Right hindlimb (tissue), 1 donor: ENCODE data around the gene MRNIP.
A peak's percentile ranks its signal among the peaks of the same experiment; 100 is the strongest.

ENCODE experiments used
- DNase-seq: peaks from one replicate; pipeline ENCODE4 v3.0.0-alpha.2; 2018

Gene MRNIP, protein sequence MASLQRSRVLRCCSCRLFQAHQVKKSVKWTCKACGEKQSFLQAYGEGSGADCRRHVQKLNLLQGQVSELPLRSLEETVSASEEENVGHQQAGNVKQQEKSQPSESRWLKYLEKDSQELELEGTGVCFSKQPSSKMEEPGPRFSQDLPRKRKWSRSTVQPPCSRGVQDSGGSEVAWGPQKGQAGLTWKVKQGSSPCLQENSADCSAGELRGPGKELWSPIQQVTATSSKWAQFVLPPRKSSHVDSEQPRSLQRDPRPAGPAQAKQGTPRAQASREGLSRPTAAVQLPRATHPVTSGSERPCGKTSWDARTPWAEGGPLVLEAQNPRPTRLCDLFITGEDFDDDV

DNA sequence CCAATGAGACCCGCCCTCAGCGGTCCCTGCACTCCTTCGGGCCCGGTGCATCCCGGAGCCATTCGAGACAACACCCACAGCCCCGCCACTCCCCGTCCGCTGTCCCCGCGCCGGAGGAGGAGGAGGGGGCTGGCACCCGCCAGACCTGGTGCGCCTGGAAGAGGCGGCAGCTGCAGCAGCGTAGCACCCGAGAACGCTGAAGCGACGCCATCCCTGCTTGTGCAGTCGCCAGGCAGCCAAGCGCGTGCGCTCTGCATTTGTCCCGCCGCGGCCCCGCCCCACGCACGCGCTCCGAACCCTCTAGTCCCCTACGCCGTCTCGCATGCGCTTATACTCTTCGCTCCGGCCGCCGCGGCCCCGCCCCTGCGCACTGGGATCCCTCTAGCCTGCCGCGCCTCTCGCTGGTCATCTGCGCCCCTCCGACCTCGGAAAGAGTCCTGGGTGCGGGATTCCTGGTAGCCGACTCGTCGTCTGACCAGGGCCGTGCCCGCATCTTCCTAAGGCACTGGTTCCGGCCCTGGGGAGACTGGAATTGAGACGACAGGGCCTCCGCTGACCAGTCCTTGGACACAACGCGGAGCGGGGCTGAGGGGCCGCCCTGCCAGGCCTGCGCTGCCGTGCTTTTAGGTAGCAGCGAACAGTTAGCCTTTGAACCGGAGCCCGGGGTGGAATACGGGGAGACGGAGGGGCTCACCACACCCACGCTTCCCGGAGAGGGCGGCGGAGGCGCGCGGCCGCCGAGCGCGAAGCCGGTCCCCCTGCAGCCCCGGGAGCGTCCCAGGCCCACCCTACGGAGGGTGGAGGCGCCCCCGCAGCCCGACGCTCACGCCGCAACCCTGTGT, at the start of gene MRNIP:
MRNIP (minus strand) TSS at position 232 of the 842 bp plus-strand sequence; CDS start at position 211, 21 bp downstream.
- peak; percentile 98 for DNase-seq

DNA sequence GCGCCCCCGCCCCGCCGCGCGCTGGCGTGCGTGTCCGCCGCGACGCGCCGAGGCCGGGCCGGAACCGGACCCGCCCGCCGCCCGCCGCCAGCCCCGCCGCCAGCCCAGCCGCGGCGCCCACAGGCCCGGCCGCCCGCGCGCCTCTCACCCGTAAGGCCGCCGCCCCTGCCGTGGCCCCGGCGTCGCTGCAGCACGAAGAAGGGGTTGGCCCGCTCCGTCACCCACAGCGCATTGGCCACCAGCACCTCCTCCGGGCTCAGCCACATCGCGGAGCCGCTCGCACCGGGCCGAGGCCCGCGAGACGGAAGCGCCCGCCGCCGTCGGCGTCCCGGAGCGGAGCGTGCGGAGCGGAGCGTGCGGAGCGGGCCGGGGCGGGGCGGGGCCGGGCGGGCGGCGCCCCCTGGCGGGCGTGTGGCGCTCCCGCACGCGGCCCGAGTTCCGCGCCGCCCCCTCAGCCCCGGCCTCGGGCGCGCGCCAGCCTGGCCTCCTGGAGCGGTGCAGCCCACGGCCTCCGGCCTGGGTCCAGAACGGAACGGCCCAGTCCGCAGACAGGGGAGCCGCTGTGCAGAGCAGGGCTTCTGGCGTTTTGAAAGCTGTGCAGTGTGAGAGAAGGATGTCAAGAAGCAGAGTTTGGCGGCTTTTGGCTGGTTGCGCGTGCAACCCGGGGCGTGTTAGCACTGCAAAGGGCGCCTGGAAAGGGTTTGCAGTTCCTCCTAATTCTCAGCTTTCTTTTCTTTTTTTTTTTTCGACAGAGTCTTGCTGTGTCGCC, 49.1 kb upstream of the MRNIP start, which contains the start of gene TBC1D9B:
TBC1D9B (minus strand) TSS at position 342 of the 769 bp plus-strand sequence; CDS start at position 266, 76 bp downstream.
- peak; percentile 80 for DNase-seq

DNA sequence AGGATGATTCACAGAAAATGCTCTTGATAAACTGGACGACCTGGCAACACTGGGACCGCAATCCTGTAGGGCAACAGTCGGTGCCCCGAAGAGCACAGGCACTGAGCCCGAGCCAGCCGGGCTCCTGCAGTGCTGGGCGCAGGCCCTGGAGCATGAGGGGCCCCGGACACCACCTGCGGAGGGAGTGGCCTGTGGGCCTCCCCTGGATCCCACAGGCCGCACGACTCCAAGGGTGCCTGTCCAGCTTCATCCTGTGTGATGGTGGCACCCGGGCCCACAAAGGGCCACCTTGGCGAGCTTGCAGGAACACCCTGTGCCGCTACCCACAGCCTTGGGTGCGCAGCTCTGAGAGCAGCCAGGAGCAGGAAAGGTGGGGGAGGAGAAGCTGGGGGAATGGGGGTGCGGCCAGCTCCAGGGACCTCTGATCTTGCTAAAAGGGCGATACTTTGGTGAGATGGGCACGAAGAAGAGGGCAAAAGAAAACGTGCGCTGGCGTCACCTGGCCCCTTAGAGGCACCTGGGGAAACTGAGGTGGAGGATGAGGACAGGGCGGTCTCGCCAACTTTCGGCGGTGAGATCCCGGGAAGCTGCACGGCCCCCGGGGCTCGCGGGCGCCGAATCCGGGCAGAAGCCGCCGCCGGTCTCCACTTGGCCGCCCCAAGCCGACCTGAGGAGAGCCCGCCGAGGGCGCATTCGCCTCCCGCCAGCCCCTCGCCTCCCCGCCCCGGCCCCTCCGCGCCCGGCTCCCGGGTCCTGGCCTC, 48.4 kb upstream of the MRNIP start:
- DNase-seq: no peak

DNA sequence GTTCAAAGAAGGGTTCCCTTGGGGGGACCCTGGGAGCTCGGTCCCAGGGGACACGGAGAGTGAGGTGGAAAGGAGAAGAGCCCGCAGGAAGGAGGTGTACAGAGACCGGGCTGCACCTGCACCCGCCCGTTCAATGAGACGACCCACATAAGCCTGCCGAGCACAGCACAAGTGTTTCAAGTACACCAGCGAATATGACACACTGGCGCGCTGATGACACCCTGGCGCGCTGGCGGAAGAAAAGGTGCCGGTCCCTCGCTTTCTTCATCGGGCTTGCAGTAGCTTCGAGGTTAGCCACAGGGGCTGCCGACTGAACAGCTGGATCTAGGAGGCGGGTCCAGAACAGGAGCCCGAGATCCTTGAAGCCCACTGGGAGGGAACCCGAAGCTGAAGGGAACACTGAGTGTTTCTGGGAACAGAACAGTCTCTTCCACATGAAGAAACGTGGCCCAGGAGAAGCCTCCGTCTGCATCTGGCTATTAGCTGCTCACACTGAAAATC, 47.7 kb upstream of the MRNIP start:
- no peak for DNase-seq

DNA sequence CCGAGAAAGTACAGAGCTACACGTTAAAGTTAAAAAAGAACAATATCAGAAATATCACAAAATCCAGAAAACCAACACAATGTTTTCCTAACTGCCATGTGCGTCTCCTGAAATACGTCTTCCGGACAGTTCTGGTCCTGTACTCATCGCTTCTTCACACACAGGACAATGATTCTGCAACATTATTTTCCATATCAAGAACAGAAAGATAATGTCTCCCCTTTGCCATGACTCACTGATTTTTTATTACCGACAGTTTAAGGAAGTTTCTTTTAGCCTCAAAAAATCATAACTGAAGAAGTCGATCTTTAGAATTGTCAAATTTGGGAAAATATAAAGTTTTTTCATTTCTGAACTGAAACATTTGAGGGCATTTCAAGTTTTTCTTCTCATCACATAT, 46.5 kb upstream of the MRNIP start:
- no peak for DNase-seq

DNA sequence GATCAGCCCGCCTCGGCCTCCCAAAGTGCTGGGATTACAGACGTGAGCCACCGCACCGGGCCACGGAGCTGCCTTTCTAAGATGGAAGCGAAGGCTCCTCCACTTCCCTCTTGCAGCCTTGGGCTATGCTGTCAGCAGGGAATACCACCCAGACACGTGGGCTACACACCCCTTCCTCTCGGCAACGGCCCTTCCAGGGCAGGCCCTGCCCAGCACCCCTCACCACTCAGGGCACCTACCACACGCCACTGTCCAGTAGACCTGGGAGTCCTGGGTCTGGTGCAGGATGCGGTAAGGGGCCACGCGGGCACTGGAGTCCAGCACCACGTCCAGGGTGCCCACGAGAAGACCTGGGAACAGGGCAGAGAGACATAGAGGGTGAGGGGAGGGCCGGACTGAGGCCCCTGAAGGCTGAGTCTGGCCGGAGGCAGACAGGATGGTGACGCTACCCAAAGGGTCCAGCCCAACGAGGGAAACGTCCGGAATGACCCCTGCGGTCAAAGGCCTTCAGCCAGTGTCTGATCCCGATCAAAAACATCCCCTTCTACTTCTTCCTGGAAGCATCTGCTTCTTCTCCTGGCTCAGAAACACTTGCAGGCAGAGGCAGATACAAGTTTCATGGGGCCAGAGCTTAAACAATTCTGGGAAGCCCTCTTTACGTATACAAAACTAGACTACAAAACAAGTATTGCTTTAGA, 46.0 kb upstream of the MRNIP start:
- DNase-seq: no peak

DNA sequence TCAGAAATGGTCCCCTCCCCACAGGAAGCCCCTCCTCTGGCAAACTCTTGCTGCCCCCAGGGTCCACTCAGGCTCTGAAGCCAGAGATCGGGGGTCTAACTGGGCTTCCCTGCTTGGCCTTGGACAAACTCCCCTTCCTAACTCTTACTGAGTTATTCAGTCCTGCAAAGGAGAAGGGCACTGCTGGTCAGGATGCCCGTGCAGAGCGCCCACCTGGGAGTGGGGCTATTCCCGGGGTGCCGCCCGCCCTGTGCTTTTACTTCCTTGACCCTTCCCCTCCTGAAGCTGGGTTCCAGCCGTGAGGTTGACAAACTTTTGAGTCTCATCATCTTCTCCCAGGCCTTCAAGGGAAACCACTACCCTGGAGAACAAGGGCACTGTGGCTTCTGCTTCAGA, 44.1 kb upstream of the MRNIP start:
- no peak for DNase-seq

DNA sequence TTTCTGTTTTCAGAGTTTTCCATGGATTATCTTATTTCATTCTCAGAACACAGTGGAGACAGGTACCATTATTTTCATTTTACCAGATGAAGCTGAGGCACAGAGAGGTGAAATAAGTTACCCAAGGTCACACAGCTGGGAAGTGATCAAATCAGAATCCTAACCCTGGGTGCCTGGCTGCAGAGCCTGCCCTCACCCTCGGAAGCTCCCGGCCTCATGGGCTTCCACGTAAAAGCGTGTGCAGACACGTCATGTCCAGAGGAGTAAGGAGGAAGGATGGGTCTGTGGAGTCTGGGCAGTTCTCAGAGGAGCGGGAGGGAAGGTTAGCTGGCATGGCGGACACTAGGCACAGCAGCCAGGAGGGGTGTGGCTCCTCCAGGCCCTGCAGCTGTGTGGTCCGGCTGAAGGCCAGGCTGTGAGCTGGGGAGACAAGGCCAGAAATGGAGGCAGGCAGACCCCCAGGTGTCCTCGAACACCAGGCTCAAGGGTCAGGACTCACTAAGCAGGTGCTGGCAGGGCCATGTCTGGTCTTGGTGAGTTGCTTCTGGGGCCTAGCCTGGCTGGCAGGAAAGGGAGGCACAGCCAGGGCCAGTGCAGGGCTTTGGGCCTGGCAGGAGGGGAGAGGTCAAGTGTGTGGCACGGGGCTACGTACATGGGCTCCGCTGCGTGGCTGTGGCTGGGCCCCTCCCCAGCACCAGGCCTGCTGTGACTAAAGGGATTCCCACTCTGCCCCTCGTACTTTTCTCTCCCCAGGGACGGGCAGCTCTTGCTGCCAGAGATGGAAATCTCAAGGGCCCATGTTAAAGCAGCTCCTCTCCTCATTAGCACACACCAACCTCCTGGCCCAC, 43.5 kb upstream of the MRNIP start:
- no peak for DNase-seq

DNA sequence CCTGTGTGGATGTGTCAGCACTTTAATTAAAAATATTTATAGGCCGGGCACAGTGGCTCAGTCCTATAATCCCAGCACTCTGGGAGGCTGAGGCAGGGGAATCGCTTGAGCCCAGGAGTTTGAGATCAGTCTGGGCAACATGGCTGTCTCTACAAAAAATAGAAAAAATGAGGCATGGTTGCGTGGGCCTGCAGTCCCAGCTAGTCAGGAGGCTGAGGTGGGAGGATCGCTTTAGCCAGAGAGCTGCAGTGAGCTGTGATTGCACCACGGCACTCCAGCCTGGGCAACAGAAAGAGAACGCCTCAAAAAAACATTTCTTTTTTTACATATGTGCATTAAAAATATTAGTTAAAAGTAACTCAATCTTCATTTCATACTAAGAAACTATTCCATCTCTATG, 42.8 kb upstream of the MRNIP start:
- no peak for DNase-seq

DNA sequence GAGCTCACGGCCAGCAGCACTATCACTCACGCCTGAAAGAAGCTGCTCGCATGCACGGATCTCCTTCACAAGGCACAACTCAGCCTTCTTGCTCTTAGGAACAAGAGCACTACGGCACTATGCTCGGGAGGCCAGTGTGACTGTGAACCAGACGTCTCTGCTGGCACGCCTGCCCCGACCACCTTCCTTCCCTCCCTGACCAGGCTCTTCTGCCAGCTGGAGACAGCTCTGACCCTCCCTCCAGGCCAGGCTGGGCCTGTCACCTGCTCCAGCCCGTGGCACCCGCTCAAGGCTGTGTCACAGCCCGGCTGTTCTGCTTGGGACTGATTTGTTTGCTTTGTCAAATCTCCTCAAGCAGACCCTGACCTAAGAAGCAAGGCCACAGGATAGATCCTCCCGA, 42.1 kb upstream of the MRNIP start:
- DNase-seq: no peak

DNA sequence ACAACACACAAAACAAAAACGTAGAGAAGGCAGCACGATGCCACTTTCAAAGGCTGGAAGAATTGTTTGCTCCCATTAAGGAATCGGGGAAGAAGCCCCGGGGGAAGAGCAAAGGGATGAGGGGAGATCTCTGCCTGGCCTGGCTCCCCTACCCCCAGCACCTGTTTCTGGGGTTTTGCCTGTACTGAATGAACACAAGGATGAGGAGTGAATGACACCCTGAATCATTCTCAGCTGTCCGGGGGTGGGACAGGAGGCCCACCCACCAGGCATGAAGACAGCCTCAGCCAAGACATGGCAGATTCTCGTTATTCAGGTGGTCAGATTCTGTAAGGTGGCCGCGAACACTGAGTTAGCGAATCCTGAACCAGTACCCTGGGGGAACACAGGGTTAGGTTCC, 41.6 kb upstream of the MRNIP start:
- no peak for DNase-seq

DNA sequence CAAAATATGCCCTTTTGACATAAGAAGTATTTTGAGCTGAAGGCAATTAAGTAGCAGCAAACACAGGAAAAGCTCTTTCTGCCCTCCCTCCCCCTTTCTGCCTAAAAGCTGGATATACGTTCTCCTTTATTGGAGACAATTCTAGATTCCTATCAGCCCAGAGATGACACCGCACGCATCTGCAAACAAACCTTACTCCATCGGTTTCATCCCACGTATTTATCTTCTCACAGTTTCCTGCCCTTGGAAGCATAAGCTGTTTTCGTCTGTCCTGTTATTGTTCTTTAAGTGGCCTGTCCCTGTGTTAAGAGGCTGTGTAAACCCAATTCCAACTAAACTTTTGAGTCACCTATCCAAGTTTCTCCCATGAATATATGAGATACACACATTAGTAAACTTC, 37.2 kb upstream of the MRNIP start:
- DNase-seq: no peak

DNA sequence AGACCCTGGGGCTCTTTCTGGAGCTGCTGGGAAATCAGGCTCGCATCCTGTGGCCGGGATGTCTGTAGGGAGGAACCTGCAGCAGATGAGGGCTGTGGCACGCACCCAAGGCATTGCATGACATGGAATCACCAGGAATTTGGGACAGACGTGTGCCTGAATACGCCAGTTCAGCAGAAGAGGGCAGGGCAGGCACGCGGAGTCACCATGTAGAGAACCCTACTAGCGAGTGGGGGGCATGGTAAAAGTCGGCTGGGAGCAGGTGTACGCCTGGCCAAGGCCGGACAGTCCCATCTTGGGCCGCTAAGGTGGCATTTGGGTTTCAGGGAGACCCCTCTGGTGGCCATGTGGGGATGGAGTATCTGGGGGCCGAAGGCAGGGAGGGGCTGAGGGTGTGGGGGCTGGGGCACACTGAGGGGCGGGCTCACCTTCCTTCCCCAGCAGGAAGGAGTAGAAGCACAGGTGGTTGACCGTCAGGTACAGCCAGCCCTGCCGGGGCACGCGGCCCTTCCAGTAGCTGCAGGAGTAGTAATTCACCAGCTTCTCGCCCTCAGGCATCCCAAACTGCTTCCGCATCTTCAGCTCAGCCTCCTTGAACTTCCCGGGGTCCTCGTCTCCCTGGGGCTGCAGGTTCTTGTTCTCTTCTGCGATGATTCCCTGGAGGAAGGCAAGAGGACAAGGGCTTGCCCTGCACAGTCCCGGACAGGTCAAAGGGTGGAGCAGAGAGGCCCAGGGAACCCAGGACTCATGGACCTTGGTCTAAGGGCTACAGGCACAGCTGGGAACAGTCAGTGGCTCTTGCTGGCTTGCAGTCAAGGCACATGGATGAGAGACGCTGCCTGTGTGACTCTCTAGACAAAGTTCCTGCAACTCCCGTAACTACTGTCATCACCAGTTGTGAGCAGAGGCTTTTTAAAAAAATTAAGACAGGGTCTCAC, 35.6 kb upstream of the MRNIP start:
- DNase-seq: no peak

DNA sequence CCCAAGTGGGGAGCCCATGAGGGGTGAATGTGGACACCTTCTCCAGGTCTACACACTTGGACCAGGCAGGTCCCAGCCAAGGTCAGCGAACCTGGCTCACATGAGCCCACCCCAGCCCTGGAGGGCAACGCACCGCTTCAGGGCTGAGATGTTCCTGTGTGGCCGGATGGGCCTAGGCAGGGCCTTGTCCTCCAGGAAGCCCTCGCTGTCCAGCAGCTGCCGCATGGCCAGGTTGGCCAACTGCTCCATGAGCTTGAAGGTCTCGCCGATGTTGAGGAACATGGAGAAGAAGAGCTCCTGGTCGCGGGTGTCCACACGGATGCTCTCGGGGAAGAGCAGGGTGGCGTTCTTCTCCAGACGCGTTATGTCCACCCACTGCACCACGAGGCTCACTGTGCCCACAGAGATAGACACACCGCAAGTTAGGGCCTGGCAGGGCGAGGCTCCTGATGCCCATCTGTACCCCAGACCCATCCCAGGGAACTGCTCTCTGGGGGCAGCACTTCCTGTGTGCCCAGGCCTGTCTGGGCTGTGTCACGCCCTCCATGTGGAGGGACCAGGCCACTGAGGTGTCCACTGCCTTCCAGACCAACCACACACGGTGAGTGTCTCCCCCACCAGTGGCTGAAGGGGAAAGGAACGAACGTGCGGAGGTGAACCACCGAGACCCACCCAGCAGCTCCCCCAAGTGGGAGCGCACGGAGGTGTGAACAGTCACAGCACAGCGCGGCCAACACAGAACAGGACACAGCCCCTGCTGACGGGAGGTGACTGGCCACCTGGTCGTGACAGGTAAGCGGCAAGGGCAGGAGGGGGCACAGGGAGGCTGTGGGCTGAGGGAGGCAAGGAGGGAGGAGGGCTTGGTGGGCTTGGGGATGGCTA, 34.7 kb upstream of the MRNIP start:
- DNase-seq: no peak

DNA sequence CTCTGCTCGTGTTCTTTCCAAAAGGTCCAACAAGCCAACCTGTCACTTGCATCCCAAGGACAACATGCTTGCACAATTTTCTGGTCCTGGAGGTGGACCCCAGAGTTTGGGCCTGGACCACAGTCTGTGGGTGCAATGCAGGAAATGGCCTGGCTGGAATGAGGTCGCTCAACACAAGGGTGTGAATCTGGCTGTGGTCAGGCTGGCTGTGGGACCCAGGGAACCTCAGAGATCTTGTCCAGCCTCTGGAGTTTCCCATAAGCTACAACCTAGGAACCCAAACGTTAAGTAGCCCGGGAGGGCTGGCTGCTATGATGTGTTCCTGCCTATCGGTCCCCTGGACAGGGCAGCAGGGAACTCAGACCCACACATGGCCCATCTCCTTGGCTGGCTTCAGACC, 33.6 kb upstream of the MRNIP start:
- DNase-seq: no peak

DNA sequence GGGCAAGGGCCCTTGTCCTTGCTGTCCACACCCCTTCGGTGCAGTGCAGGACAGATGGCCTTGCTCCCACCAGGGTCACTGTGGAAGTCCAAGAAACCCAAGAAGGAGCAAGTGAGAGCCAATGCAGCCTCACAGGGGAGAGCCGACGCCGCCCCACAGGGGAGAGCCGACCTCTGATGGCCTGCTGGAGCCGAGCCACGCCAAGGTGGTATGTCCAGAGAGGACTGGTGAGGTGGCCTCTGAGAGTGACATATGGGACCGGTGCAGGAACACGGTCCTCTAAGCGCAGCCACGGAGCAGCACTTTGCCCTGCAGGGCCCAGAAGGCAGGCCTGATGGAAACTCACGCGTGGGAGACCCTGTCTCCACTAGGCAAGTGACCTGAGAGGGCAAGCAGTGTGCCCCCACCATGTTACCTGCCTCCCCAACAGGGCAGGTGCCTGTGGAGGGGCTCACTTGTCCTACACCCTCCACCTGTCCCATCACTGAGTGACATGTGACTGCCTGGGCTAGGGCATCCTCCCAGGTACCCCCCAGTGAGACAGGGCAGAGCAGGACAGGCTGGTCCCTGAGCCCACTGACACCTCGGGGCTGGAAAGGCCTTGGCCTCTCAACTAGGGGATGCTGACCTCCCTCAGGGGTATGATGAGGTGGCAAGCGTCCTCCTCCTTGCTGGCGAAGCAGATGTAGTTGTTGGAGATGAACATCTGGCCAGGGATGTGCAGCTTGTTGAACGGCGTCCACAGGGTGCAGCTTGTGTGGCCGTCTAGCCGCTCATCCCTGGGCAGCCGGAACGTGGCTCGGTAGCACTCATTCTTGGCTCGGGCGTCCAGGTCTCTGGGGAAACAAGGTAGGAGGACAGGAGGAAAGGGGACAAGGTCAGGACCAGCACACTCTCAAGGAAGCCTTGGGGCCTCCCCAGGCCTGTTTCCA, 32.4 kb upstream of the MRNIP start:
- DNase-seq: no peak

DNA sequence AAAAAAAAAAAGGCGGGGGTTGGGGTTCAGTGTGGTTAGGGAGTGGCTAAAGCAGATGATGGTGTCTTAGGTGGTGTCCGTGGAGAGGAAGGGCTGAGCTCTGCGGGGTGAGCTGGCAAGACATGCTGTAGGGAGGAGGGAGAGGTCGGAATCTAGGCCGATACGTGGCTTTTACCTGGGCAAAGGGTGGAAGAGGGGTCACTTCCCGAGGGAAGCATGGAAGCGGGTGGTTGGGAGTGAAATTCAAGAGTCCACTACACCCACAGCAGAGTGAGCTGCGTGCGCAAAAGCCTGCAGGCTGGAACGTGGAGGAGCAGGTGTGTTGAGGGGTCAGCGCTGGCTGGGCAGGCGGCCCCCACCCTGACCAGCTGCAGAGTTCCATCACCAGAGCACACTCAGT, 31.3 kb upstream of the MRNIP start:
- no peak for DNase-seq
